K562 (cell line): ENCODE measurements around the gene CWC22. TPM values are rescaled to one million over a fixed set of nuclear protein-coding genes. Genes with fewer than 3 reads are reported as not detected.

ENCODE experiments used
- ATAC-seq: fragments of 200-7000 bp; cut with Tn5 transposase; 3 replicates; pipeline ENCODE4 v1.9.1; 2020; ENCODE audit warnings: moderate library complexity
- BruUV-seq: library from RNA; stranded (reverse); fragments of 400-500 nt; replicated peaks from 2 replicates; lab custom pipeline; 2021; lab: Mats Ljungman, UMichigan
- CTCF ChIA-PET: fragments of 300-600 bp; formaldehyde crosslinking; extraction: SDS; loops from one replicate; lab custom pipeline; 2021; ENCODE audit warnings: low intra/inter-chr PET ratio; lab: Yijun Ruan, JAX
- POLR2A ChIA-PET: fragments of 300-600, 350-650 bp; sonication (Branson Sonifier 250); formaldehyde crosslinking; extraction: SDS; loops from one replicate; lab custom pipeline; 2021; ENCODE audit warnings: antibody characterized with exemption, inconsistent platforms; lab: Yijun Ruan, JAX
- DNase-seq, 4 experiments: peaks; one replicate each; pipeline versions ENCODE4 v3.0.0 to v3.0.0-alpha.2; 2011 to 2018; ENCODE audit warnings: low spot score in 3 of 4, mixed read lengths in 3 of 4; ENCODE audit errors: extremely low read depth in 1 of 4
- FAIRE-seq: peaks from 2 replicates; lab custom pipeline; 2011; peaks lifted over from hg19 to GRCh38; lab: Jason Lieb, UNC
- H2AFZ ChIP-seq: 2 replicates; pipeline ENCODE4 v1.6.0; 2011; ENCODE audit warnings: low read depth, low read length, control low read depth, inconsistent platforms
- H3K27ac ChIP-seq: fragments of 200-600 bp; 3 replicates; pipeline ENCODE4 v1.8.0; 2011; ENCODE audit warnings: low read depth, mild to moderate bottlenecking, control low read depth, inconsistent platforms, low read length, moderate library complexity, mixed read lengths; ENCODE audit errors: extremely low read depth
- H3K27me3 ChIP-seq, 2 experiments: fragments of 300-600 bp in 1 of 2; 2 replicates in 1 of 2; 3 replicates in 1 of 2; pipeline versions ENCODE4 v1.6.0 to v1.8.0; 2011; ENCODE audit warnings: inconsistent platforms in 2 of 2, low read length in 2 of 2, mild to moderate bottlenecking in 1 of 2, mixed read lengths in 1 of 2, moderate library complexity in 1 of 2; ENCODE audit not compliant: control insufficient read depth in 2 of 2, insufficient read depth in 2 of 2
- H3K36me3 ChIP-seq: fragments of 300-600 bp; 3 replicates; pipeline ENCODE4 v1.8.0; 2011; ENCODE audit warnings: mild to moderate bottlenecking, low read length, inconsistent platforms; ENCODE audit not compliant: control insufficient read depth, insufficient read depth
- H3K4me1 ChIP-seq, 2 experiments: fragments of 200-600 bp in 1 of 2; replicated peaks in 1 of 2; 2 replicates in 1 of 2; 3 replicates in 1 of 2; pipeline versions ENCODE4 v1.5.1 to v1.8.0; 2011; ENCODE audit warnings: inconsistent platforms in 2 of 2, low read length in 2 of 2, mild to moderate bottlenecking in 1 of 2, mixed read lengths in 1 of 2, moderate library complexity in 1 of 2; ENCODE audit not compliant: control insufficient read depth in 2 of 2, insufficient read depth in 2 of 2
- H3K4me2 ChIP-seq: 2 replicates; pipeline ENCODE4 v1.6.1; 2011; ENCODE audit warnings: low read length, control low read depth, inconsistent platforms, mixed read lengths; ENCODE audit not compliant: insufficient read depth
- H3K4me3 ChIP-seq: fragments of 200-600 bp; sonication (generic), shearing (Covaris generic); 2 replicates; pipeline ENCODE4 v1.5.1; 2016; ENCODE audit warnings: control low read depth, inconsistent platforms
- H3K79me2 ChIP-seq: fragments of 200-600 bp; 3 replicates; pipeline ENCODE4 v1.8.0; 2011; ENCODE audit warnings: low read length, inconsistent platforms; ENCODE audit not compliant: control insufficient read depth, insufficient read depth
- H3K9ac ChIP-seq, 2 experiments: 2 replicates each; pipeline versions ENCODE4 v1.6.0 to v1.6.1; 2011; ENCODE audit warnings: low read depth in 2 of 2, low read length in 2 of 2, control low read depth in 1 of 2, inconsistent platforms in 1 of 2, mild to moderate bottlenecking in 1 of 2, mixed read lengths in 1 of 2; ENCODE audit not compliant: insufficient read depth in 1 of 2
- H3K9me1 ChIP-seq: one replicate; pipeline ENCODE4 v1.6.0; 2011; ENCODE audit warnings: inconsistent platforms, mild to moderate bottlenecking, low read length, moderate library complexity; ENCODE audit not compliant: control insufficient read depth, insufficient read depth
- H3K9me3 ChIP-seq: replicated peaks from 2 replicates; pipeline ENCODE4 v1.5.1; 2011; ENCODE audit warnings: low read depth, low read length, inconsistent platforms; ENCODE audit not compliant: control insufficient read depth, insufficient read depth
- H4K20me1 ChIP-seq: replicated peaks from 2 replicates; pipeline ENCODE4 v1.6.1; 2011; ENCODE audit warnings: low read length, inconsistent platforms, mixed read lengths; ENCODE audit not compliant: control insufficient read depth, insufficient read depth
- CHD4 ChIP-seq: fragments of 200-600 bp; sonication (generic); IDR thresholded peaks from 3 replicates; pipeline ENCODE4 v1.6.1; 2012; ENCODE audit warnings: low read depth, mild to moderate bottlenecking, mixed read lengths, low read length, inconsistent platforms; ENCODE audit not compliant: insufficient read depth, insufficient replicate concordance, poor library complexity, severe bottlenecking
- CTBP1 ChIP-seq: fragments of 450-650 bp; IDR thresholded peaks from 2 replicates; pipeline ENCODE4 v1.6.1; 2016; ENCODE audit warnings: borderline replicate concordance
- GATAD2B ChIP-seq: fragments of 450-650 bp; IDR thresholded peaks from 2 replicates; pipeline ENCODE4 v1.6.1; 2017; ENCODE audit warnings: mild to moderate bottlenecking, borderline replicate concordance
- ILF3 ChIP-seq: fragments of 450-650 bp; IDR thresholded peaks from 2 replicates; pipeline ENCODE4 v1.6.1; 2018; ENCODE audit warnings: antibody characterized with exemption, mild to moderate bottlenecking, moderate library complexity, borderline replicate concordance
- KLF13 ChIP-seq: fragments of 450-650 bp; IDR thresholded peaks from 2 replicates; pipeline ENCODE4 v1.6.1; 2016; ENCODE audit warnings: missing genetic modification characterization, low read depth, mild to moderate bottlenecking, missing compliant biosample characterization, moderate library complexity, borderline replicate concordance
- NCOA4 ChIP-seq: fragments of 450-650 bp; IDR thresholded peaks from 2 replicates; pipeline ENCODE4 v1.6.1; 2018; ENCODE audit warnings: mild to moderate bottlenecking; ENCODE audit not compliant: partially characterized antibody
- SMARCB1 ChIP-seq: IDR thresholded peaks from 2 replicates; pipeline ENCODE4 v1.6.1; 2011; ENCODE audit warnings: improper control_type of control experiment, low read depth; ENCODE audit not compliant: insufficient read length
- TARDBP ChIP-seq: fragments of 450-650 bp; IDR thresholded peaks from 2 replicates; pipeline ENCODE4 v1.6.1; 2016
- ZBTB12 ChIP-seq: fragments of 250-450 bp; sonication (Bioruptor Pico); IDR thresholded peaks from 2 replicates; pipeline ENCODE4 v1.4.0; 2020
- ZFP36 ChIP-seq: fragments of 150-350 bp; IDR thresholded peaks from 2 replicates; pipeline ENCODE4 v1.6.1; 2018; ENCODE audit warnings: low read length, low read depth; ENCODE audit not compliant: partially characterized antibody
- ZMIZ1 ChIP-seq, 2 experiments: fragments of 150-350 bp in 1 of 2; IDR thresholded peaks; 2 replicates each; pipeline ENCODE4 v1.6.1; 2012 to 2016; ENCODE audit warnings: low read depth in 2 of 2, low read length in 2 of 2, mild to moderate bottlenecking in 1 of 2, moderate library complexity in 1 of 2
- ZNF311 ChIP-seq: fragments of 250-450 bp; sonication (Bioruptor Pico); IDR thresholded peaks from 2 replicates; pipeline ENCODE4 v1.4.0; 2020; ENCODE audit warnings: mild to moderate bottlenecking, moderate library complexity
- ZNF561 ChIP-seq: fragments of 450-650 bp; formaldehyde crosslinking; conservative IDR thresholded peaks from 2 replicates; pipeline ENCODE4 v1.4.0; 2020; ENCODE audit warnings: mild to moderate bottlenecking, moderate library complexity
- ZNF695 ChIP-seq: fragments of 450-650 bp; formaldehyde crosslinking; IDR thresholded peaks from 2 replicates; pipeline ENCODE4 v1.4.0; 2020; ENCODE audit warnings: mild to moderate bottlenecking, moderate library complexity
- WGBS: fragments of 100-300 bp; shearing (Covaris generic); methylation state at CpG from one replicate; pipeline ENCODE4 v1.1.6; 2016; ENCODE audit warnings: low coverage, mixed read lengths; ENCODE audit not compliant: insufficient coverage; ENCODE audit errors: missing lambda C conversion rate; 5-methylcytosine and 5-hydroxymethylcytosine counted together
- in situ Hi-C: fragments of 300-500 bp; cut with MboI; formaldehyde crosslinking; loops from 4 replicates; pipeline ENCODE4 v1.15.0; 2018; ENCODE audit warnings: inconsistent platforms, mixed read lengths
- intact Hi-C: fragments of 100-400 bp; cut with micrococcal nuclease; formaldehyde crosslinking; loops from 2 replicates; pipeline ENCODE4 v1.14.2; 2022
- polyA plus RNA-seq, 8 experiments: library from polyadenylated mRNA; depleted of rRNA in 4 of 8; stranded (reverse) in 5 of 8; unstranded in 3 of 8; fragments of >200 nt; fragmentation: Nextera tagmentation in 2 of 8; fragmentation: Illumina TruSeq in 1 of 8; extraction: Ambion mirVana in 2 of 8; extraction: Trizol in 1 of 8; gene quantifications; 2 replicates each; pipeline versions ENCODE4 v1.2.1 to v1.2.3, GENCODE V29; 2011 to 2014; ENCODE audit warnings: inconsistent platforms in 1 of 8, missing spikeins in 1 of 8
- total RNA-seq, 7 experiments: library from RNA; depleted of rRNA in 6 of 7; stranded (reverse); fragments of >200 nt in 6 of 7; fragmentation: Illumina TruSeq in 2 of 7; extraction: Trizol in 2 of 7; gene quantifications; 2 replicates each; pipeline versions ENCODE4 v1.2.1 to v1.2.3, GENCODE V29; 2011 to 2021; ENCODE audit warnings: low replicate concordance in 1 of 7

CWC22 gene
- total and polyA plus RNA-seq, 9 of the 15 experiments (the other 6 are each of a cell fraction or from before 2014, with no cell fraction given): 14.5 to 54.2 (median 36.7) TPM

- H3K9me1 ChIP-seq: no peaks in the 10 kb centered on the region
- intact Hi-C loops (no loop called here), in situ Hi-C loops (no loop called here)
- H3K4me3 ChIP-seq: no peak overlapping the region
- H3K4me2 ChIP-seq: no peak overlapping the region
- CTCF ChIA-PET: no interaction called here
- no peaks in the 10 kb centered on the region for H3K9me3 ChIP-seq
- H3K4me1 ChIP-seq: no peaks in the 10 kb centered on the region
- POLR2A ChIA-PET: interaction anchor here (1.5 kb wide), 1 partner anchor 10 kb away, joined by 5 read pairs; no protein-coding TSS in a partner anchor
- no peak overlapping the region for H3K9ac ChIP-seq
- ATAC-seq (no peak), DNase-seq (no peak), FAIRE-seq (no peak)
- TF ChIP-seq ZBTB12 (CRISPR knock-in tag) (no peak), CHD4 (no peak), SMARCB1 (no peak), KLF13 (tag) (no peak), TARDBP (no peak), ILF3 (no peak), GATAD2B (no peak), ZMIZ1 (IDR thresholded peaks at IDR 0.05; ENCODE audit: low read depth in 2 of 2, low read length in 2 of 2) (no peak), ZNF695 (CRISPR knock-in tag) (no peak), ZNF561 (no peak), NCOA4 (no peak), CTBP1 (no peak), ZNF311 (CRISPR knock-in tag) (no peak), ZFP36 (no peak)
- H3K79me2 ChIP-seq: no peaks in the 10 kb centered on the region
- BruUV-seq: no TSS peak
- H3K36me3 ChIP-seq: no peaks in the 10 kb centered on the region
- 0% methylated on average over 6 of the region's 6 CpGs for WGBS
- no peak overlapping the region for H2AFZ ChIP-seq
- H3K27ac ChIP-seq: no peak overlapping the region
- no peaks in the 10 kb centered on the region for H3K27me3 ChIP-seq
- no peaks in the 10 kb centered on the region for H4K20me1 ChIP-seq
Observed at GRCh38 chr2:179909845-179910734, 97.0 kb downstream of the CWC22 start.
